ENCODE data around the gene KCTD18.
A peak's percentile ranks its signal among the peaks of the same experiment; 100 is the strongest.

Gene KCTD18

DNA sequence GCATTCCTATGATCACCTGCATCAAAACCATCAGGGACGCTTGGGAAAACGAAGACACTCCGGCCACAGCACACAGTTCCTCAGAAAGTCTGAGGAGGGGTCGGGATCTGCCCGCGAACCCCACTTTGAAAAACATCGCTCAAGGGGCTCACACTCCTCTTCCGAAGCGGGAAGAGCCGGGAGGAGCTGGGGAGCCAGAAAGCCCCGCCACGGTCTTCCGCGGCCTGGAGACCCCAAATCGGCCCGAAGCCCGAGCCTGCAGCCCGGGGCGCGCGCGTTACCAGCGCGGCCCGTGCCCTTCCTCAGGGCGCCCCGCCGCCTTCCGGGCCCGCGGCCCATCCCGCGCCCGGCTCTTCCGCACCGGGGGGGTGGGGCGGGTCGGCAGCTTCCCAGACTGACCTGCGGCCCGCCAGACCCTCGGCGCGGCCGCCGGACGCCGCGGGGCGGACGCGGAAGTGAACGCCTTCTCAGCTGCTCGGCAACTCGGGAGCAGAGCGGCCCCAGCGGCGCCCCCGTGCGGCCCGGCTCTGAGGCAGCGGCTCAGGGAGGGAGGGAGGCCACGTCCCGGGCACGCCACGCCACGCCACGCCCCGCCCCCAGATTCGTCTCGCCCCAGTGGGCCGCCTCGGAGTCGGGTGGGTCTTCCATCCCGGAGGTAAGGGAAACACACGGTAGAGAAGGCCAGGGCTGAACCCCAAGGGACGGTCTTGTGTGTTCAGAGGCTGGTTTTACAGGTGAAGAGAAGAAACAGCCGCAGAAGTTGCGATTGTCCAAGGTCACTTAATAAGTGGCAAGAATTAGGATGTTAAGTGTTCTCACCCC is at the start of gene KCTD18:
KCTD18 (minus strand) TSS at position 457 of the 822 bp plus-strand sequence. CDS start 3,052 bp downstream, outside the sequence.
- DNase-seq = peak; percentile 89

DNA sequence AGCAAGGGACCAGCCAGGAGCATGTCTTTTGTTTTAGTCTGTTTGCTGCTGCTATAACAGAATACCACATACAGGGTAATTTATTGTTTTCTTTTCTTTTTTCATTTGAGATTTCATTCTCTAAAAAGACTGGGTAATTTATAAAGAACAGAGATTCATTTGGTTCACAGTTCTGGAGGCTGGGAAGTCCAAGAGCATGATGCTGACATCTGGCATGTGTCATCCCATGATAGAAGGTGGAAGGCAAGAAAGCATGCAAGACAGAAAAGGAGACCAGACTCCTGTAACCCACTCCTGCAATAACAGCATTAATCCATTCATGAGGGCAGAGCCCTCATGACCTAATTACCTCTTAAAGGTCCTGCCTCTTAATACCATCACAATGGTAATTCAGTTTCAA is 30.9 kb upstream of the KCTD18 start:
- DNase-seq = no peak

DNA sequence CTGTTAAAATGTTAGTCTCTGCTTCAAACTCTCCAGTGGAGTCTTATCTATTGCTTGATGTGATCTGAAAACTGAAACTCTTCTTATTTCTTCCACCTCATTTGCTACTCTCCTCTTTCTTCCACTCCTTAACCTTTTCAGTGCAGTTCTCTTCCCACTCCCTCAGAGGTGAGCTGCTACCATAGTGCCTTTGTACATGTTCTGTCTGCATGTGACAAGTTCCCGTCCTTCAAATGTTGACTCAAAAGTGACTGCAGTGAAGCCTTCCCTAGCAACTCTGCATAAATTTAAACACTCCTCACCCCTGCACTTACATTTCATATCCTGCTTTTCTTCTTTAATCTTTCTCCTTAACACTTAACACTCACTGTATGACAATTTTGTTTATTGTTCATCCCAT is 28.3 kb upstream of the KCTD18 start:
- no peak for DNase-seq

DNA sequence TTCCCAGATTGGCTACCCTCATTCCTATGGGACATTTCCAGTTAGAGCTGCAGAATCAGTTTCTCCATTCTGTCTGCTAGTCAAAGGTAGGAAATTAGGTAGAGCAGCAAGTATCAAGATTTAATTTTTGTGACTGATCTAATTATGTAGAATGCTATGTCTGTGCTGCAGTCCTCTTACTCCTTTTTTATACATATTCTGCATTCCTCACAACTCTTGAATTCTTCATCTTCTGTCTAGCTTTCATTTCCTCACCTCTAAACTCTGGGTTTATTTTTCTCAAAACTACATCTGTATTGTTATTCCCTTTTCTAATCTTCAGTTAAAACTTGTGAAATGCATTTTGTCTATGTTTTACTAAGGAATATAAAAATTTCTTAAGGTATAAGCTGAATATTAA is 24.7 kb upstream of the KCTD18 start:
- DNase-seq = no peak

DNA sequence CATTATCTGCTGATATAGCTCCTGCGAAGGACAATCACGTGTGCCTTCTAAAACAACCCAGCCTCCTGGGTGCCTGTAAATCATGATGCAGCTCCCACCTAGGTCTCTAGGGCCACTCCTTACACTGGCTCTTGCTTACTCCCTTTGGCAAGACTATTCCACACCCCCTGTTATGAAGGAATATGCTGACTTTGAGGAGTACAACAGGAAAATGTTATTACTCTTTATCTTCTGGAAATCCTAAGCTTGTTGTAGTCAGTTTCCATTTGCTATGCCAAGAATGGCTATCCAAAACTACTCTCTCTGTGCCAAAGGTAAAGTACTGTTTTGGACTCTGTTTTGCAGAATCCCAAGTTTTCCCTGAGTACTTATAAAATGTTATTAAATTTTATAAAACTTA is 23.9 kb upstream of the KCTD18 start:
- DNase-seq = no peak

DNA sequence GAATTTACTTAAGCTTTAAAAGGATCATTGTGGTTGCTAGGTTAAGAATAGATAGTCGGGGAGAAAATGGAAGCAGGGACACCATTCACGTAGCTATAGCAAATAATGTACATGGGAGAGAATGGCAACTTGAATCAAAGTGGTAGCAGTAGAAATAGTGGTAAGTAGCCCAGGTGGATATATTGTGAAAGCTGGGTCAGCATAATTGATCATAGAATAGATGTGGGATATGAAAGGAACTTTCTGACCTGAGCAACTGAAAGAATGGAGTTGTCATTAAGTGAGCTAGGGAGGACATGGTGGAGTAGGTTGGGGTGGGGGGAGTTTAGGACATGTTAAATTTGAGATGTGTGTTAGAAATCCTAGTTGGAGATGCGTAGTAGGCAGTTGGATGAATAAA is 18.4 kb upstream of the KCTD18 start:
- DNase-seq = no peak

DNA sequence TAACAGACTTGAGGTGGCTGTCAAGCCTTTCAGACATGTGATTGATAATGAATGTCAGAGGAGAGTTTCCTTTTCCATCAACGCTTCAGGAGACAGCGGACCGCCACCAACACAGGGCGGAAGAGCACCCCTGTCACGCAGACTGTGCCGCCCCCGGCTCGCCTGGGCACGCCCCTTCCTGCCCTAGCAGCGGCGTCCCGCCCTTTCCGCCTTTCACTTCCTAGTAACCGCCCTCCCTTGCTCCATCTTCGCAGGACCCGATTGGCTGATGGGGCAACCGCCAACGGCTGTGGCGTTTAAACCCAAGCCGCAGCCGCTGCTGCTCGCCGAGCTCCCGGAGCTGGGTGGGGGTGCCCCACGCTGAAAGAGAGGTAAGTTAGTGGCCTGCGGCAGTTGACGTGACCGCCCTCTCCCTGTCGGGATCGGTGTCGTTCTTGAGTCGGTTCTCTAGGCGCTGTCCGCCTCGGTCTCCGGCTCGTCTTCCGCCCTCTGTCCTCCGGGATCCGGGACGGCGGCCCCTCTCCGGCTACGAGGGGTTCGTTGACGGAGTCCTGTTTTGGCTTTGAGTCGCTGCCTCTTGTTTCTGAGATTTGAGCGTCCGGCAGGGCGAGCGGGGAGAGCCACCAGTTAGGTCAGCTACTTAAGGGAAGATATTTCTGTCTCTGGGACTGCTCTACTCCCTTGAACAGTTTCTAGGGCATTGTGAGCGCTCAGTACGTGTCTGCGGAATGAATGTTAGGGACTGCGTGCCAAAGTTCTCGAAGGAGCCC is 16.2 kb upstream of the KCTD18 start, which contains the start of gene SGO2:
SGO2 (plus strand) TSS at position 326 of the 770 bp plus-strand sequence. CDS start 6,769 bp downstream, outside the sequence.
- DNase-seq = peak; percentile 95

DNA sequence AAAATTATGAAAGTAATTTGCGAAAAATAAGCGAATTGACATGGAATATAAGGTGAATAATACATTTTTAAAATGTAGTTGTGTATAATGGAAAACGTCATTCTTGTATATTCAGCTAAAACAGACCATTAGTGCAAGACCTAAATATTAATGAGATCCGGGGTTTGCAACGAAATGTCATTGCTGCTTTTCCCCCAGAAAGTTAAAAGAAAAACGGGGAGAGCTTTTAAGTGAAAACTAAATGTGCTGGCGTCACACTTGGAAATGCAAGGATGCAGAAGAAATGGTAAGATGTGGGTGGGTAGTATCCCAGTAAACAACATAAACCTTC is 15.6 kb upstream of the KCTD18 start:
- no peak for DNase-seq

DNA sequence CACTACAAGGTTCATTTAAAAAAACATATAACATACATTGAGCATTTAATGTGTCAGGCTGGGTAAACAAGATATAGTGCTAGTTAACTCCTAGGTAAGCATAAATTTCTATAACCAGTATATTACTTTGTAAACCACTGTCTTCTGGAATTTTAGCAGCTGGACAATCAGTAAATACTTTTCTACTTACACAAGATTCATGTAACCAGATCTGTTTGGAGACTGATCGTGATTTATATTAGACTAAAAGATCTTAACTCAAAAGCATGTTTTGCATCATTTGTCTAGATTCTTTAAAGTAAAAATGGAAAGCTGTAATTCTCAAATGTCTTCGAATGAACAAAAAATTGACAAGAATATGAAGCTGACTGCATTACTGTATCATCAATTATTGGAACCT is 15.2 kb upstream of the KCTD18 start:
- no peak for DNase-seq

DNA sequence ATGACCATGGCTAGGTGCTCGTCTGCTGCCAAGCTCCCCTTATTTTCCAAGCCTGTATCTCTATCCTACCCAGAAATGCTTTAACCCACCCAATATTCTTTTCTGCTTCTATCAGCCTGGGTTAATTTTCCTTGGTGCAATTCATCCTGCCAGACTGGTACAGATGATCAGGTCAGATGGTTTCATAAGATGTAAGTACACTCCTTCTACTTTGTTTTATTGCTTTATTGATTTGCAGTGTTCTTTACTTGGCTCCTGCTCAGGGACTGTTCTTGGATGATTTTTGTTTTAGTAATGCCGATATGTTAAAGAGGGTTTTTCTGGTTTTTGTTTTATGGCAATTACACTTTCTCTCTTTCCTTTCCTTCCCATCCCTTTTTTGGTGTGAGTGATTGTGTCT is 13.7 kb upstream of the KCTD18 start:
- no peak for DNase-seq

DNA sequence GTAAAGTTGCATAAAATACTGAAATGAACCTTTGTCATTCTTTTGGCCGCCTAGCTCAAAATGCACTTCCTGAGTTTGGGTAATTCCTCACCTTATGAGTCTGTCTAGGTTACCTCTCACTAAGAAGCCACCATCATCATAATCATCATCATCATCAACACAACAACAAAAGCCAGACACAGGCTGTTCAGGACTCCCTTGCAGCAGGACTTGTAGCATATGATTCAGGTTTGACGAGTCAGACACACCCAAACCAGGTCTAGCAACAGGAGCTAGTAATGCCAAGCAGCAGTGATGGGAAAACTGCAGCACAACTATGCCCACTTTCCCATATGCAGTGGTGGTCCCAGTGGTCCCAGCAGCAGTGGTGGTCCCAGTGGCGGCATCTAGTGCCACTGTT is 13.3 kb upstream of the KCTD18 start:
- DNase-seq = no peak

DNA sequence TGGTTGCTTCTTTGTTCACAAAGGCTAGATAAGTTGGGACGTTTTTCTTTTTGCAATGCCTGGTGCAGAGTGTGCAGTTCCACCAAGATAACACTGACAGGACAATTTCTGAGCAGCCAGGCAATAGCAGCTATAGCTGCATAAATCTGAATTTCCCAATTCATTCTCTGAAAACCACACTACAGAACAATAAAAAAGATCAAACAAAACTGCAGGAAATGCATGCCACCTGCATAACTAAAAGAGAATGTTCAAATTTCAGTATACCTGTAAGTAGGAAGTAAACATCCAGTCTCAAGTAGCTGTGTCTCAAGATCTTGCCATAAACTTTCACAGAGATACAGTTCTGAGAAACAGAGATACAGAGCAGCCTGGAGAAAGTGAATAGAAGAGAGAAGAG is 5.3 kb upstream of the KCTD18 start:
- DNase-seq = peak in 1 of 2 donors; percentile 17

DNA sequence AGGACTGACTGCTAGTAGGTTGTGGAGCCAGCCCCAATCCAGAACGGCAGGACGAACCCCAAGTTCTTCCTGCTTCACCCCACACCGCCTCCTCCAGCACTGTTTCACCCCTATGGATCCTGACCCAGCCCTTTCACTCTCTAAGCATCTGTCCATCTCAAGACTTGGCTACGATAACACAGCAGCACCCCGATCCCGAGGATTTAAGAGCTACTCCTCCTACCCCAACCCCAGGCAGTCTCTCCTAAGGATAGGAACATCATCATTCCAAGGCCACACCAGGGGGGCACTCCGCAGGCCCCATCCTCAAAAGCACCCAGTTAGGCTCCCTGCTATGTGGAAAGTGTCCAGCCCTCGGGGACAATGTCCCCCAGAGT is 645 bp downstream of the KCTD18 start:
- no peak for DNase-seq

DNA sequence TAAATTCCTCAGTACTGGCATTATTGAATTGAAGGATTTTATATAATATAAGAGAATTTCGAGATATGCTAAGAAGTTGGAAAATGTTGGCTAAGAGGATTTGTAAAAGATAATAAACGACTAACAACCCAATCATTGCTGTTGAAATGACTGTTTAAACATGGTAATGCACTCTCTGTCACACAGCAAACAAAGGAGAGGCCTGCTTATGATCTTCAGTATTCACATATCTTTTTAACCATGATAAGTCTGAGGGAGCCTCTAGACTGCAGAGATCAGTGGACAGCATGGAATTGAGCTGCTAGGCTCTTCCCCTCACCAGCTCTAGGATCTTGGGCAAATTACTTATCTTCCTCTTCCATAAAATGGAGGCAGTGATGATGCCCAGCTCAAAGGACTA is 2.7 kb downstream of the KCTD18 start:
- DNase-seq = no peak

DNA sequence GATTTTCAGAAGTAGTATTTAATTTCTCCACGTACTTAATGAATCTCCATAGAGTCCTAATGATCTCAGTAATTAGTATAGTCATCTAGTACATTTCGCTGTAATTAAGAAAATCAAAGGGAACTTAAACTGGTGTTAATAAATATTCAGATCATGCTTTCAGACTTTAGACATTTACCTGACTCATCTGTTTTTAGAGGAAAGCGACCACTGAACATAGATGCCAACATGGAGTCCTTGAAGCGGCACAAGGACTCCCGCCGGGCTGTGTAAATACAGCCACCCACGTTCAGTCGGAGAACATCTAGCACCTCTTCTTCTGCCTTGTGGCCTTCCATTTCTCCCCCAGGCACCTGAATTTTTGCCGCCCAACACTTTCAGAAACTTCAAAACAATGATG is 3.2 kb downstream of the KCTD18 start:
- no peak for DNase-seq

DNA sequence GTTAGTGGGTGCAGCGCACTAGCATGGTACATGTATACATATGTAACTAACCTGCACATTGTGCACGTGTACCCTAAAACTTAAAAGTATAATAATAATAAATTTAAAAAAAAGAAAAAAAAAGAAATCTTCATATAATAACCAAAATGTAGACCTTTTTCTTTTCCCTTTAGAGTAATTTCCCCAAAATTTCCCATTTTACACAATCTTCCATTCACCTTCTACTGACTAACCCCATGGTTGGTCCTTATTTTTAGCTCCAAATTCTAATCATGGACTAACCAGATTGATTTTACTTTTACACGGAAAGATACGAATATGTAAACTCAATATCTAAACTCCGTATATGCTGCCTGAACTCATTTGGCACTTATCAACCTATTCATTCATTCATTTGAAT is 7.7 kb downstream of the KCTD18 start:
- no peak for DNase-seq

DNA sequence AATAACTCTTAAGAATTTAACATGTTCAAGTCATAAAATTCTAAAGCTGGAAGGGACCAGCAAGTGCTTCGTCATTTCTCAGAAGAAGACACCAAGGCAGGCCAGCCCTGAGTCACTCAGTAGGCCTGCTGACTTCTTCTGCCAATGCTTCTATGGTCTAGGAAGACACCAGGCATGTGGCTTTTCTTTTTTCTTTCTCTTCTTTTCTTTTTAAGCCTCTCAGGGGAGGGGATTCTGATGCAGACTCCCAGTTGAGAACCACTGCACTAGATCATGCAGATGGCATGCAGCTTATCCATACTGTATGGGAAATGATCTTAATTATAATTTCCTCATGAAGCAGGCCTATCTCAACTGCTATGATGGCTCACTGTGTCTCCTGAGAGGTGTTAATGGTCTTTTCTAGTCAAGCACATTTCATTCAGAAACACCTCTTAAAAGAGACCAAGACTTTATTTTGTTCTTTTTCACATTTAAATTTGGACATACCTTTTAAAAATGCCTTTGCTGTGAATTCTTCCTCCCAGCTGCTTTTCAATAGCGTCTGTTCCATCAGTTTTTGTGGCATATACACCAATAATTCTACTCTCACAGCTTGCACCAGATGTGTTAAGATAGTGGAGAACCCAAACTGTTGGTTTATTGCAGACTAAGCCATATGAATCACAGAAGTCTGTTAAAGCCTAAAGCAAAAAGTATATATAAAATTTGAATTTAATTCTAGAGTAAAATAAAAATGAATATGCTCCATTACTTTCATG is 11.3 kb downstream of the KCTD18 start:
- no peak for DNase-seq

DNA sequence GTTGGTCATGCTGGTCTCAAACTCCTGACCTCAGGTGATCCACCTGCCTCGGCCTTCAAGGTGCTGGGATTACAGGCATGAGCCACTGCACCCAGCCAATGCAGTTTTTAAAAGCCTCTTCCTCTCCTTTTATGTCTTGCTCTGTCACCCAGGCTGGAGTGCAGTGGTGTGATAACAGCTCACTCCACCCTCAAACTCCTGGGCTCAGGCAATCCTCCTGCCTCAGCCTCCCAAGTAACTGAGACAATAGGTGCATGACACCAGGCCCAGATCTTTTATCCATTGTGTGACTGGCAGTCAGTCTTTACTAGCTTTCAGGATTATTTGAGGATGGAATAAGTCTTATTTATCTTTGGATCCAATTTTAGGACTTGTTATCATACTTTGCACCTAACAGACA is 13.2 kb downstream of the KCTD18 start:
- DNase-seq = no peak

DNA sequence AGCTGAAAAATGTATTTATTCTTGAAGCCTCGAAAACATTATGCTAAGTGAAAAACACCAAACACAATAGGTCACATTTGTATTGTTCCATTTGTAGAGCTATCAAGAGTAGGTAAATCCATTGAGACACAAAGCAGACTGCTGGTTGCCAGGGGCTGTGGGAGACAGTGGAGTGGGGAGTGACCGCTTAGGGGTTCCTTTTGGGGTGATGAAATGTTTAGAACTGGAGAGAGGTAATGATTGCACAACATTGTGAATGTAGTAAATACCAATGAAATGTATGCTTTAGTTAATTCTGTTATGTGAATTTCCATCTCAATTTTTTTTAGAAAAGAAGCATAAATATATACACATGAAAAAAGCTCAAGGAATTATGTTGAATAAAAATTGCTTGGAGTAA is 15.8 kb downstream of the KCTD18 start:
- no peak for DNase-seq

DNA sequence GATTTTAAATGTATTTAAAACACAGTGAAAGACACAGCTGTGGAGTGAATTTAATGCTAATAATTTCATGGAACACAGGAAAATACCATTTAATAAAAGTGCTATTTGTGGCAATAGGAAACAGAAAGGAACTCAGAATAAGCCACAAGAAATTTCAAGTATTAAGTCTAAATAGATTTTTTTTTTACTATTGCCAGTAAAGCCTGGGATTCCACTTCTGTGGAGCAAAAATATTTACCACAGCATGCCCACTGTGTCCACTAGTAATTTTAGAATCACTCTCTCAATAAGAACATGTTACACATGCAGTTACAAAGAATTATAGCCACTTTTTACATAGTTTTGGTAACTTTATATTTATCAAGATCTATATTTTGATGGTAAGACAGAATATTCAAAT is 17.2 kb downstream of the KCTD18 start:
- no peak for DNase-seq

DNA sequence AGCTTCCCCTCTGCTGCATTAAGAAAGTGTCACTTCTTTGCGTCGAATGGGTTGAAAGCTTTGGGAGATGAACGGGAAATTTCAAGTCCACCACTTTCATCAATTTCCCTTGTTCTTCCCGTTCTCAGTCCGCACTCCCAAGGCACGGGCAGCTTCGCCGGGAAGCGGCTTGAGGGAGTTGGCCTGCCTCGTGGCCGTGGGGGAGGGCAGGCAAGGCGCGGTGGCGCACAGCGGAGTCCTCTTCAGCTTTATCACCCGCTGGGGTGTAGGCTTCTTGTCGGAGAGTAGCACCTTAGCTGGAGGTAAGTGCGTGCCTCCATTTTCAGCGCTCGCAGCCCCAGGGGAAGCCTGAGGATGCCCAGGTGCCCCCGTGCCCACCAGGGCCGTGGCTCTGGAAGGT is 19.9 kb downstream of the KCTD18 start:
- DNase-seq = no peak

DNA sequence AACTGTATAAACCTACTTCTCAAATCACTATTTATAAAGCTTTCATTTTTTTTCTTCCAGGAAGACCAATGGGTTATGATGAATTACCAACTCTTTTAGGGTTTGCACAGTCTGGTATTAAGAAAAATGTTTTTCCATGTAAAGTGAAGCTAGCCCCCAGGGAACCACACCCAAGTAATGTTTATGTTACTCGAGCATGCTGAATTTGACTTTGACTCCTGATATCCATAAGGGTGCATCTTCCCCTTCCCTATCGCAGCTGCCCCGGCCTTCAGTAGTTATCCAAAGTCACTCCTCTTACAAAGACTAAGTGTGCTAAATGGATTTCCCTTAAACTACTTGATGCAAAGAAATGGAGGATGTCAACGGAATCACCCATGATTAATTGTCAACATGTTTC is 21.7 kb downstream of the KCTD18 start:
- DNase-seq = no peak

DNA sequence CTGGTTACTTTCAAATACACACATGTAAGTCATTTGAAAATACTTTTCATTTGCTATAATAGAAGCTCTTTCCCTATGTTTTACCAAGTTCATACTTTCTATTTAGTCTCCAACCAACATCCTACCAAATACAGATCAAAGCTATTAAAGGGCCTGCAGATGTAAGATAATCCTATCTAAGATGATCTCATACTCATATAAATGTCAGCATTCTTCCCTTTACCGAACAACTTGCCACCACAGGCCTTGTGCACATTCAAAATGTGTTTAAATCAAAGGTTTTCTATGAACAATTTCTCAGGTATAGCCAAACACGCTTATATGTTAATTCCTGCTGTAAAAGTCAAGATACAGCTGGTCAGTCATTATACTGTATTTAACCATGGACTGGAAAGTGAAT is 23.3 kb downstream of the KCTD18 start:
- no peak for DNase-seq

DNA sequence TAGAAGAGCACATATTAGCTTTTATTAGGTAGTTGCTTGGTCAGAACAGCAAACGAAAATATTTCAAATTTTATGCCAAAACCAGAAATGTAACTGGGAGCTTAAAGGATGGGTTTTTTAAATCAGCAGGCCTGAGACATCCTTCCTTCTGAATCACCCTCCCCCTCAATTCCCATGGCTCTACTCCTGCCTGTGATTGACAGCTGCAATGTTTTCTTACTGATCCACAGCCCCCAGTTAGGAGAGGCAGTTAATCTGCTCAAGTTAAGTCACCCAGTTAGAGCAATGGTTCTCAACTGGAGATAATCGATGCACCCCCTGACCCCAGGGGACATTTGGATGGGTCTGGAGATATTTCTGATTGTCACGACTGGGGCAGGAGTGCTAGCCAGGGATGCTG is 24.9 kb downstream of the KCTD18 start:
- no peak for DNase-seq
